GM21825 (cell line): ENCODE data around the gene TMEM187.
"Not testable (repeated sequence)": the region's sequence is repeated elsewhere in the genome, so short reads cannot be mapped to it uniquely, and the experiment has no call there.

Experiments
- ATAC-seq: cut with Tn5 transposase; IDR thresholded peaks from one replicate; pipeline ENCODE4 v1.9.1; 2021; ENCODE audit warnings: mild to moderate bottlenecking, moderate library complexity; ENCODE audit not compliant: unreplicated experiment

Gene TMEM187

DNA sequence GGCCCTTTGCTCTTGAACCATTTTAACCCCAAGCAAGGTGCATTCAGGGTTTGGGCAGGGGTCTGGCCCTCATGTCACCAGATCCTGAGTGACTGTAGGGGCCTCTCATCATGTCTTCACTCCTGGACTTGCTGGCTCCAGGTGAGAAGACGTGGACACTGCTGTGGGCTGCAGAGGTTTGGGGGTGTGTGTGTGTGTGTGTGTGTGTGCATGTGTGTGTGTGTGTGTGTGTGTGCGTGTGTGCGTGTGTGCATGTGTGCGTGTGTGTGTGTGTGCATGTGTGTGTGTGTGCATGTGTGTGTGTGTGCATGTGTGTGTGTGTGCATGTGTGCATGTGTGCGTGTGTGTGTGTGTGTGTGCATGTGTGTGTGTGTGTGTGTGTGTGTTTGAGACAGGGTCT is 21.8 kb downstream of the TMEM187 start:
- ATAC-seq: not testable (repeated sequence)

DNA sequence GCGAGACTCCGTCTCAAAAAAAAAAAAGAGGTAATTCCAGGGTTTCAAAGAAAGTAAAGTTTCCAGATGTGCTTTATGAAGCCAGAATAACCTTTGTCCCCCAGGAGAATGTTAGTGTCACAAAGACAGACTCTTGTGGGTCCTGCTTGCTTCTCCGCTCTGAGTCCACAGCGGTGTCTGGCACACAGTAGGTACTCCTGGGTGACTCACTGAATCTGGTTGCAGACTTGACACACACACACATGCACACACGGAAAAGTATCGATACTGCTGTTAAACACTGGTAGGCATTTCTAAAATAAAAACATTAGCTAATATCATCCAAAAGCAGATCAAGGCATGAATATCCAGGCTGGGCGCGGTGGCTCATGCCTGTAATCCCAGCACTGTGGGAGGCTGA is 22.9 kb downstream of the TMEM187 start:
- no peak for ATAC-seq

DNA sequence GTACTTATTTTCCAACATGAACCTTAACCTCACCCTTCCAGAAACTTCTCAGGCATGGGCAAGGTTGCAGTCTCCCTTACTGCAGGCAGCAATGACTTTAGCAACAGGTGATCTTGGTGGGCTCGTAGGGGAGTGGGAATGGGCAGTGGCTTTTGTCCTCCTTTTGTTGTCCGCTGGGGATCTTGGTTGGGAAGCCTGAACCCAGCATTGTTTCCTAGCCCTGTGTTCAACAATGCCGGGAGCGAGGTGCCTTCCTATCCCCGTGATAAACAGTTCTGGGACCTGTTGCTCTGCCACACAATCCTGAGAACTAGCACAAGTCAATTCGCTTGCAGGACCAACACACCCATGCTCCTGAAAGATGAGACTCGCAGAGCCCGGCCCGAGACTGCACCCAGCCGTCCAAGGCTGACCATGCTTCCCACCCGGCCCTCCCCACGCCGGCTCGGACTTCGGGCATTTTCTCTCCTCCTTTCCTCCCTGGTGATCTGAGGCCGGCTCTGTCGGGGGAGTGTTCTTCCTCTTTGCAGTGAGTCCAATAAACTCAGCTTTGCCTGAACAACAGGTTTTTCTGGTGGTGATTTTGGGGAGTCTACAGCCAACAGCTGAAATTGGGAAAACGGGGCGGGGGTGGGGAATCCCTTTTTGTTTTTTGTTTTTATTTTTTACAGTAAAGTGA is 26.9 kb downstream of the TMEM187 start:
- no peak for ATAC-seq

DNA sequence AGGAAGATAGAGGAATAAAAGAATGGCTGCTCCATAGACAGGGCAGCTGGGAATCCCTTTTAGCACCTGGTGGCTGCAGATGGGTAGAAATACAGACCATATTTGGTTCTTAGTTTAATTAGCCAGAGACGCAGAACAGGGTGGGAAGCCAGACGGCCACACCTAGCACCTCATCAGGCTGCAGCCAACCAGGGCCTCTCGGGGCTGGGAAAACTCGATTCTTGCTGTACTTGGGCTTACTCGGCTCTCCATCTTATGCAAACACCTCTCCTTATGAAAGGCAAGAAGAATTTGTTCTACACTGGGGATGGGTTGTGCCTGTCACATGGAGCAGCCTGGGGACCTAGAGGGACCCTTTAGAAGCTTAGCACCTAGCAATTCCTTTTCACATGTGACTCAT is 27.5 kb downstream of the TMEM187 start:
- ATAC-seq: no peak

DNA sequence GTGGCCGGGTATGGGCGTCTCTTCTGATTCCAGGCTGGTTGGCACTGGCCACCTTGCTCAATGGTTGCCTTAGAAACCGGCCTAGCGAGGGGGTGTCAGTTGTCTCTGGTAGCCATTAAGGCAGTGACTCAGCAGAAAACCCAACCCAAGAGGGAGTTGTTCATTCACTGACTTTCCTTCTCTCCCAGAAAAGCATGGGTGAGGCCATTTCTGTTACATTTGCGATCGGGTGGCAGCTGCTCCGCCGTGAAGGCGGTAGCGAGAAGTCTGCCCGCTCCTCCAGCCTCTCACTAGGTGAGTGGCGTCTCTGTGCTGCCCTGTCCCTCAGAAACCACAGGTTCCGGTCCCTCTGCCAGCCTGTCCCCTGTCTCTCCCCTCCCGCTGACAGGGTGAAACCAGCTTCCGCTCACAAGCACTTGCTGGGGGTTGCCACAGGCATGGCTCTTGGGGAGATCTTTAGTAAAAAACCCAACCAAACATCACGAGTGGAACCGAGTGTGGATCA is 29.7 kb downstream of the TMEM187 start:
- ATAC-seq: no peak

DNA sequence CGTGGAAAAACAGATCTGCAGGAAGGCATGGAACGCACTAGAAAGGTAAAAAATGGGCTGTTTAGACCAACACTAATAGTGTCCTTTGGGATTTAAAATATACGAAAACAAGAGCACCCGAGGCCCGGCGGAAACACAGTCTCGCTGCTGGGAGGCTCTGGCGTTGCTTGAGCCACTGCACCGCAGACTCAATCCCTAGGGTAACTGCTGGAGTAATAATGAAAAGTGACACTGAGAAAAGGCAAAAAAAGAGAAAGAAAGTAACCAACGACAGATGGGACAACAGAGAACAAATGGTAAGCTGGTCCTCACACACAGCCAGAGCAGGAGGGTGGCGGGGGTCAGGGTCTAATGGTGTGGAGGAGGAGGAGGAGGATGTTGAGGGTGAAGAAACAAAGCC is 31.8 kb downstream of the TMEM187 start:
- ATAC-seq: no peak

DNA sequence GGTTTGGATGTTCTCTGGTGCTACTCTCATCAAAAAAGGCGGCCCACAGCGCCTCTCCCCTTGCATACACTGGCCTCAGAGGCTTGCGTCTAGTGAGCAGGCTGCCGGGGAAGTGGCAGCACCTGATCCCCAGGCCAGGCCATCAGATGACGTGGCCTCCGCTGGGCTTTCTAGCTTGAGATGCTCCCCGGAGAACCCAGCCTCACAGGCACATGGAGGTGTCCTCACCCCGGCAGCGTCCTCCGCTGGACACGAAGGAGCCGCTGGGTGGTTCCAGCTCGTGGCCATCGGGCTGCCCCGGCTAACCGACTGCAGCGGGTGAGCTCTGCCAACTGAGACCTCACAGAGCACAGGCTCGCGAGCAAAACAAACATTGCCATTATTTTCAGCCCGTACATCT is 34.4 kb downstream of the TMEM187 start:
- ATAC-seq: no peak

DNA sequence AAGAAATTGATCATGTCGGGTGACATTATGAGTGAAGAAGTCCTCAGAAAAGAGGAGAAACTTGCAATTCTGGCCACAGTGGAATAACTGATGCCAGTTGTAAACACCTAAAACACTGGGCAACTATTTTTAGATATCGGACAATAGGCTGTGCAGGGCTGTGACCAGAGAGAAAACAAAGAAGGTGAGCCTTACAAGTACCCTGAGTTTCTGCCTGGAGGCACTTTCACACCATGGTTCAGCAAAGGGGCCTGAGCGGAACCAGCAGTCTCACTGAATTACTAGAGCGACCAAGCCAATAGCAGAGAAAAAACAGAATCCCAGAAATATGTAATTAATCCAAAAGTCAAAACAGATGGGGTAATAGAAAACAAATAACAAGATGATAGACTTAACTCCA is 36.0 kb downstream of the TMEM187 start:
- ATAC-seq: no peak

DNA sequence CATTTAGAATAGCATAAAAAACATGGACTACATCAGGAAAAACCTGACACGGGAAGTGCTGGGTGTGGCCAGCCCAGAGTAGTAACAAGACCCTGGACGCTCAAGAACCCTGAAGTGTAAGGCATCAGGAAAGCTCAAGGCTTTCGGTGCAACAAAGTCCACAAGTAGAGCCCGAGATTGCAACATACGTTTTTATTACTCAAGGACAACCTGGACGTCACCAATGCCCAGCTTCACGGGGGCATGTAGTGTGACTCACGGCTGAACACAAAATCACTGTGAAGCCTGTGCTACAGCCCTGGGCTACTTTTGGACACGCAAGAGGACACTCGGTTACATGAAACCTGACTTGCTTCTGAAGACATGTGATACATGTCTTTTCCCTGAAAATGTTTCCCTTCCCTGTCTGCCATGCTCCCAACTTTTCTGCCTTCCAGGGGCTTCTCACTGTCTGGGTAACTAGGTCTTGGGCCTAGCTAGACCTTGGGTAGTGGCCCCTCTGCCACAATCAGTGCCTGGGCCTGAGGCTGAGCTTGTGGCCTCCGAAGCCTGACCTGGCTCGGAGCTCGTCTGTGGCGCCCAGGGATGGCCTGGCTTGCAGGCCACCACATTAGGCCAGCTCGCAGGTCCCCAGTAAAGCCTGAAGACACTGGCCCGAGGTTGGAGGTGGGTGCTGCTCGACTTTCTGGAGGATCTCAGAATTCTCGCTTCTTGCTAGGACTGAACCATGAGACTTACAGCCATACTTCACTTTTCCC is 38.0 kb downstream of the TMEM187 start:
- no peak for ATAC-seq

DNA sequence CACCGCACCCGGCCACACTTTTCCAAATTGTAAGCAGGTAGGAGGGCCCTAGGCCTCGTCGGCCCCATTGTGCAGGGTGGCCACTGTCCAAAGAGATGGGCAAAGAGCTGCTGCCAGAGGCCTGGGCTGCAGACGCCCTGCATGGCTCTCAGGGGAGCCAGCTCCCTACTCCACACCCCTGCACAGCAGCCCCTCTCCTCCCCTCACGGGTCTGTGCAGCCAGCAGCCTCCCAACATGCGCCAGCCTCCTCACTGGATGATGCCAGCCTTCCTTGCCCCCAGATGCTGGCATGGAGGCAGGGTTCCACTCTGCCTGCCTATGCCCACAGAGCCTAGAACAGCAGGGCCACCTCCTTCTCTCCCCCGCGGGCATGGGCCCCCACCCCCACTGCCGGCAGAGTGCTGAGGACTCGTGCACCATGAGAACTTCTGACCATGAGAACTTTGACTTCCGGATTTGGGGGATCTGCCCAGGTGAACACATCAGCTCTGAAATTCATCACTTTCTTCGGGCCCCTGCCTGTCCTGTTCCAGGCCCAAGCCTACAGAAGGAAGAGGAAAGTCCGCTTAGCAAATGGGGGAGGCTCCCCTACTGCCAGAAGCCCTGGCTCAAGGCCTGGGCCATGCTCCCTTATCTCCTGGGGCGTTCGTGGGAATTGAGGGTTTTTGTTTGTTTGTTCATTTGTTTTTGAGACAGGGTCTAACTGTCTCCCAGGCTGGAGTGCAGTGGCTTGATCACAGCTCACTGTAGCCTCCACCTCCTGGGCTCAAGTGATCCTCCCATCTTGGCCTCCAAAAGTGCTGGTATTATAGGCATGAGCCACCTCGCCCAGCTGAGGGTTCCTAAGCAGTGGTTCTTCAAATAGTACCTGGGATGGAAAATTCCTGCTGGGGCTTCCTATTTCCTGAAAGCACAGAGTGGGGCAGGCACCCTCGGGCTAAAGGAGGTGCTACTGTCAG is 39.1 kb downstream of the TMEM187 start:
- no peak for ATAC-seq

DNA sequence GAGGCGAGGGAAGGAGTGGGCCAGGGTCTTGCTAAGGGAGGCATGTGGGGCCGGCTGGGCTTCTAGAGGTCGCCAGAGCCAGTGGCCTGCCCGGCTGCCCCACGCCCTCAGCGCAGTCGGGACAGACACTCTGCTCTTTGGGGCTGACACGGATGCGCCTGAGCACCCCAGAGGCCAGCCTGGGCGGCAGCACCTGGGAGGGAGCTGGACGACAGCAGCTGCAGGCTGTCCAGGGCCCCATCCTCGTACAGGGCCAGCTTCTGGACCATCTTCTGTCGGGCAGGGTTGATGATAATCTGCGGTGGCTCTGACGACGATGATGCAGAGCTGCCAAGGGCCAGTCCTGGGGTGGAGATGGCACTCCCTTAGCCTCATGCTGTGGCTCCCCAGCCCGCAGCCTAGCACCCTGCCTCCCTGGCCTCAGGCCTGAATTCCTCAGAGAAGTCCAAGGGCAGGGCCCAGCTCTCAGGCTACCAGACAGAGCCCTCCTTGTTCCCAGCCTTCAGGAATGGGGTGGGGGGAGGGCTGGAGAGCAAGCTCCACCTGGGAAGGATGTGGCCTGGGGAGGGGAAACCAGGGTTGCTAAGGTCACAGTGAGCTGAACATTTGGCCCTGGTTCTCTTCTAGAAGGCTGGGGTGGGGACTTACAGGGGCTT is 39.9 kb downstream of the TMEM187 start:
- no peak for ATAC-seq

DNA sequence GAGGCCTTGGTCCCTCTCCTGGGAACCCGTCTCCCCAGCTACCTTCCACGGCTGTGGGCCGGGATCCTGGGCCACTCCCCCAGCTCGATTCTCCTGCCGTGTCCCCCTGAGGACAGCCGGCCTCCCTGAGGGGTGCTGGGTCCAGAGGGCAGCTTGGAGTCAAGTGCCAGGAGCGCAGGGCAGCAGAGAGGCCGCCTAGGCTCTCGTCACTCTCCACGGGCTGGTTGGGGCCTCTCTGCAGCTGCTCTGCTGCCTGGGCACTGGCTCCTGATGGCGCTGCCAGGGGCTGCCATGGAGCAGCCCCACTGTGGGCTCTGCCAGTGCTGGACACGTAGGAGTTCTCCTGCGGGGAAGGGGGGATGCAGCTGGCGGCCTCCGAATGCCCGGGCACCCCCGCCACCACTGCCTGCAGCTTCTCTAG is 40.5 kb downstream of the TMEM187 start:
- no peak for ATAC-seq

DNA sequence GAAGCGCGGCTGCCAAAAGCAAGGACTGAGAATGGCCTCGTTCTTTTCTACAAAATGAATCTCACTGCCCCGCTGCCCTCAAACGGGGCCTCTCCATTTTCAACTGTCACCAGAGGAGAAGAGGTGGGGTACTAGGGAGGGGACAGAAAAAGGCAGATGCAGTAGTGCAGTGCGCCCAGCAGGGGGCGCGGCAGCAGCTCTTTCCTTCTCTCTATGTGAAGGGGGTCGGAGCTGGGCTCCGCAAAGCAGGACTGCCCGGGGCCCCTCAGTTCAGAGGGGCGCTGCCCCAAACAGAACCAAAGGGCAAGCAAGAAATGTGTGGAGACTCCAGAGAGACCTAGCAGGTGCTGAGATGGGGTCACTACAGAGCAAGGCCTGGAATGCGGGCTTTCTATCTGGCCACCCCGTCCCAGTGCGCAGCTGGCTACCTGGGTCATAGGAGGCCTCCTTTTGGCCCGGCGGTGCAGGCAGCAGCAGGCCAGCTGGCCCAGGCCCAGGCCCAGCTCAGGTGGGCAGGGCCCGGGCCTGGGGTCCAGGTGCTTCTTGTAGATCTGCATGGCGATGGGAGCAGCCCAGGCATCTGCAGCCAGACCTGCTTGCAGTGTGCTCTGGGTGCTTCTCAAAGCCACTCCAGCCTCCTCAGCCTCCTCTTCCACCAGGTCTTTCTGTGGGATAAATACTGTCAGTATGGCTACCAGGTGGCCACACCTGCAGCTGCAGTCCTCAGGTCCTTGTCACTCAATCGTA is 41.2 kb downstream of the TMEM187 start:
- ATAC-seq: no peak

DNA sequence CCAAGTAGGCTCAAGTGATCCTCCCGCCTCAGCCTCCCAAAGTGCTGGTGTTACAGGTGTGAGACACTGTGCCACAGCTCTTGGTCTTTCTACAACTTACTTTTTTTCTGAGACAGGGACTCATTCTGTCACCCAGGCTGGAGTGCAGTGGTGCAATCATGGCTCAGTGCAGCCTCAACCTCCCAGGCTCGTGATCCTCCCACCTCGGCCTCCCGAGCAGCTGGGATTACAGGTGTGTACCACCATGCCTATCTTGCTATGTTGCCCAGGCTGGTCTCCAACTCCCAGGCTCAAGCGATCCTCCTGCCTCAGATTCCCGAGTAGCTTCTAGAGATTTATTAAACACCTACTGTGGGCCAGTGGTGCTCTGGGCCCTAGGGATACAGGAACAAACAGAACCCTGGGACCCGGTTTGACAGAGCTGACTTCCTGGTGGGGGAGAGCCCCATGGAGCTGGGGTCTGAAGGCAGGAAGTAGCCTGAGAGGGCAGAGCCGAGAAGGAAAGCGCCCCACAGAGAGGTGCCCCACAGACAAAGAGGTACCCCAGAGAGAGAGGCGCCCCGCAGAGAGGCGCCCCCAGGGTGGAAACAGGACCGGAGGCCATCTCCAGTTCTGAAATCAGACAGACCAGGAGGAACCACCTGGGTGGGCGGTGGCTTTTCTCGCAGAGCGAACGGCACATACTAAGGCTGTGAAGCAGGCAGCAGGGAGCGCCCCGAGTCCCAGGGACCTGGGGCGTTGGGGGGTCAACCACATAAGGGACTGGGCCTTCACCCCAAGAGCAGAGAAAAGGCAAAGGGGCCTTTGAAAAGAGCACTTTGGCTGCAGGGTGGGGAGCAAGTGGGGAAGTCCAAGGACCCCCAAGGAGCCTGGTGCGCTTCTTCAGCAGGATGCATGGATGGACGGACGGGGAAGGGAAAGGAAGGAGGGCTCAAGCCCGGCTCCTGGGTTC is 42.2 kb downstream of the TMEM187 start:
- no peak for ATAC-seq

DNA sequence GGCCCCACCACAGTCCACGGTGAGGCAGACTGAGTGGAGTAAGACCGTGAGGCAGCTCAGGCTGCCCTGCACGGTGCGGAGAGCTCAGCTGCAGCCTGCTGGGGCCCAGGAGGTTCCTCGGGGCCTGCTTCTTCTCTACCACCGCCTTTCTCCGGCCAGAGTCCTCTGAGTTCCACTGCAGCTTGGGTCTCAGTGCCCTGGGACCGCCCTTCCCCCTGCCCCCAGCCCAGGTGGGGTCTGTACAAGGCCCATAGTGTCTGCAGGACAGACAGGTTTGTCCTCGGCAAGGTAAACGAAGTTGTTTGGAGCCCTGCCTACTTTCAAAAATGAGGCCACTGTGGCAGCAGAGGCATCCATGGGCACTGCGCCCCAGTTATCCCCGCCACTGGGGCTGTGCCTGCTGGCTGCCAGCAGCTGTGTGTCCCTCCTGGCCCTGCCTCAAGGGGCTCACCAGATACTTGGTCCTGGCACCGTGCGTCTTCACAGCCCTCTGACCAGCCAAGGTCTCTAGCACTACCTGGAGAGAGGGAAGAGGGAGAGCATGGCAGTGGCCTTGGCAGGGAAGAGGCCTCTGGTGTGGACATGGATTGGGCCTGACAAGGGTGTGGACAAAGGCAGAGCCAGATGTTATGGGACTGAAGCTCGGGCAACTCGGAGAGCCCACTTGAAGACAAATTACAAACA is 43.2 kb downstream of the TMEM187 start:
- ATAC-seq: no peak

DNA sequence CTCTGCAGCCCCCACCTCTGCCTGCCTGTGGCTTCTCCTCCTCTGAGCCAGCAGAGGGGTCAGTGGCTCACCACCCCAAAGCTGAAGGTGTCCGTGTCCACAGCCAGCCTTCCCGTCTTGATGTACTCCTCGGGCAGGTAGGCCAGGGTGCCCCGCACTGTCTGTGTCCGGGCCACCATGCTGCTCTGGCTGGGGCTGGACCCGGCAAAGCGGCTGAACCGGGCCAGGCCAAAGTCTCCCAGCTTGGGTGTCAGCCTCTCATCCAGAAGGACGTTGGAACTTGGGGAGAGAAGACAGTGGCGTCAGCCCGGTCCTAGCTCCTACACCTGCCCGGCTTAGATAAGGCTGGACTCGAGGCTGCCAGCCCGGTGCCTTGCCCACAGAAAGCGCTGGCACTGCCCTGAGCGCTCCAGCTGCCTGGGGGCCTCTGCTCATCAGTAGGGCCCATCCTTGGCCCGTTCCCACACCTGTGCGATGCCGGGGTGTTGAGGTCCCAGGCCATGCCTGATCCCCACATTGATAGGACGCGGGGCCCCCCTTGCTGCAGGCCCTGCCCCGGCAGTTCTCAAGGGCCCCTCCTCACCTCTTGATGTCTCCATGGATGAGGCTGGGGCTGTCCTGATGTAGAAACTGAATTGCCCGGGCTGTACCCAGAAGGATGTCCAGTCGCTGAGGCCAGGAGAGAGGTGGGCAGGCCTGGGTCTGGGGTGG is 44.0 kb downstream of the TMEM187 start:
- ATAC-seq: no peak

DNA sequence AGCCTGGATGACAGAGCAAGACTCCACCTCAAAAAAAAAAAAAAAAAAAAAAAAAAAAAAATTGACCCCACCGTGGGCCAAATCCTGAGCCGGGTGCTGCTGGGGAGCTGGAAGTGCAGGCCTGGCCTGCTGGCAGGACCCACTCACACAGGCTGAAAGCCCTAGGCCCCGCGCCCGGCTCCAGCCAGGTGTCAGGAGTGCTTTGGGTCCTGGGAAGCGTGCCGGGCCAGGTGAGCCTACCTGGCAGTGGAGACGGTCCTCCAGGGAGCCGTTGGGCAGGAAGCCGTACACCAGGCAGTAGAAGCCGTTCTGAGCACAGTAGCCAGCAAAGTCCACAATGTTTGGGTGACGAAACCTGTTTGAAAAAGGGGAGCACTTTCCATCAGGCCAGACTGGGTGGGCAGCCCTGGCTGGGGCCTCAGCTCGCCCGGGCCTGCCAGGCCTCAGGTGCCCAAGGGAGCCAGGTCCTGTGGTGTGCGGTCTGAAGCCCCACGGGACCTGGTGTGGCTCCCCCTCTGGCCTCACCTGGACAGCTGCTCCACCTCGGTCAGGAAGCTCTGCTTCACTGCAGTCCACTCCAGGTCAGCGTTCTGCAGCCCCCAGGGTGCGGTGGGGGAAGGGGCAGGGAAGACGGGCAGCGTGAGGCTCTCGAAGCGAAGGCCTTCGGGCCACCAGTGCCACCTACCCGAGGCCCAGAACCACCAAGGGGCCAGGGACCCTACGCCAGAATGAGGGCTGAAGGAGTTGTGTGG is 45.4 kb downstream of the TMEM187 start:
- ATAC-seq: no peak
